A549 treated with CORT108297 at 1 μM for 4 hours (cell line): ENCODE data around the gene LHFPL2. TPM values are rescaled to one million over a fixed set of nuclear protein-coding genes. Genes with fewer than 3 reads are reported as not detected.

Source experiments
- total RNA-seq: library from RNA; stranded (reverse); fragments of 200-300 nt; extraction: Qiagen RNA extraction; gene quantifications from 5 replicates; pipeline ENCODE4 v1.2.3, GENCODE V29; 2022

Gene LHFPL2, protein sequence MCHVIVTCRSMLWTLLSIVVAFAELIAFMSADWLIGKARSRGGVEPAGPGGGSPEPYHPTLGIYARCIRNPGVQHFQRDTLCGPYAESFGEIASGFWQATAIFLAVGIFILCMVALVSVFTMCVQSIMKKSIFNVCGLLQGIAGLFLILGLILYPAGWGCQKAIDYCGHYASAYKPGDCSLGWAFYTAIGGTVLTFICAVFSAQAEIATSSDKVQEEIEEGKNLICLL
- total RNA-seq, result 46.8 to 64.0 TPM (median 57.3 TPM) in 5 replicates

DNA sequence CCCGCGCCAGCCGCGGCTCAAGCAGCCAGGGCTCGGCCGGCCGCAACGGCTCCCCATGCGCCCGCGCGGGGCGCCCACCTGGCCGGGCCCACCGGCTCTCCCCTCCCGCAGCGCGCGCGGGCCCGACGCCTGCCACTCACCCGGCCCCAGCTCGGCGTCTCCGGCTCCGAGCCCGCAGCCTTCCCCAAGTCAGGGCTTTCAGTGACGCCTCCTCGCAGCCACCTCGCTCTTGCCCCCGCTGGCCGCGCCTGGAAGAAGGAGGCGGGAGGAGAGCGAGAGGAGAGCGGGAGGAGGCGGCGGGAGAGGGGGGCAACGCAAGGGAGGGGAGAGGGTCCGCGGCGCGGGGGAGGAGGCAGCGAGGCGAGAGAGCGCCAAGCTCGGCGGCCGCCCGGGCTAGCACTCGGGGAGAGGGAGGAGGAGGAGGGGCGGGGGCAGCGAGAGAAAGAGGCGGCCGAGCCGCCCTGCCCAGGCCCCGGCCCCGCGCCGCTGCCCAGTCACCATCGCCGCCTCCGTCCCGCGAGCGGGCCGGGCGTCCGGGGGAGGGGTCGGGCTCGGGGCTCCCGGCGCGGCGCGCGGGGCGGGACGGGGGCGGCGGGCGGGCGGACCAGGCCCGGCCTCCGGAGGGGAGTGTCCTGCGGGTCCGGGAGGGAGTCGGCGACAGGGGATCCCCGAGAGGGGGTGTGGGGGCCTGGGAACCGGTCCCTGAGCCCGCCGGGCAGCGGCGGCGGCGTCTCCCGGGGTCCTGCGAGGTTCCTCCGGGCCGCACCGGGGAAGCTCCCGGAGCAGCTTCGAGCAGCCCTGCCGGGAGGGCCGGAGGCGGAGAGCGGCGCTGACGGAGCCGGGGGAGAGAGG is at the start of gene LHFPL2:
TSS of gene LHFPL2 (minus strand) at position 414 of the 852 bp plus-strand sequence. CDS start 138,559 bp downstream, outside the sequence.

